Neural cell (in vitro differentiated cells): ENCODE data around the gene RNF34. TPM values are rescaled to one million over a fixed set of nuclear protein-coding genes. Genes with fewer than 3 reads are reported as not detected.

Source experiments
- H2AFZ ChIP-seq: fragments of 200-600, 300-800 bp; sonication (generic), shearing (Covaris generic); 2 replicates; pipeline ENCODE4 v1.6.0; 2014; ENCODE audit warnings: low read depth, mild to moderate bottlenecking, antibody characterized with exemption, low read length, moderate library complexity
- H3F3A ChIP-seq: fragments of 200-600 bp; shearing (Covaris generic); 2 replicates; pipeline ENCODE4 v1.6.1; 2016; ENCODE audit warnings: mild to moderate bottlenecking, moderate library complexity, mixed read lengths, antibody characterized with exemption, low read length; ENCODE audit not compliant: insufficient read depth, poor library complexity, severe bottlenecking
- H3K27ac ChIP-seq: fragments of 200-600, 300-800 bp; sonication (generic), shearing (Covaris generic); 2 replicates; pipeline ENCODE4 v1.5.1; 2014; ENCODE audit warnings: mild to moderate bottlenecking, low read length, moderate library complexity
- H3K27me3 ChIP-seq: fragments of 300-800, 200-600 bp; sonication (generic), shearing (Covaris generic); 2 replicates; pipeline ENCODE4 v1.6.0; 2014; ENCODE audit warnings: mild to moderate bottlenecking, low read depth, low read length, moderate library complexity; ENCODE audit not compliant: insufficient read depth
- H3K36me3 ChIP-seq: fragments of 300-800, 200-600 bp; sonication (generic), shearing (Covaris generic); 2 replicates; pipeline ENCODE4 v1.5.1; 2014; ENCODE audit warnings: mild to moderate bottlenecking, antibody characterized with exemption, low read length, moderate library complexity; ENCODE audit not compliant: insufficient read depth
- H3K4me2 ChIP-seq: fragments of 300-800, 200-600 bp; sonication (generic), shearing (Covaris generic); 2 replicates; pipeline ENCODE4 v1.6.0; 2014; ENCODE audit warnings: mild to moderate bottlenecking, low read length
- H3K4me3 ChIP-seq: fragments of 300-800, 200-600 bp; sonication (generic), shearing (Covaris generic); 2 replicates; pipeline ENCODE4 v1.5.1; 2014; ENCODE audit warnings: mild to moderate bottlenecking, low read length, moderate library complexity
- H3K79me2 ChIP-seq: fragments of 200-600 bp; shearing (Covaris generic); replicated peaks from 2 replicates; pipeline ENCODE4 v1.6.0; 2014; ENCODE audit warnings: mild to moderate bottlenecking, low read length, moderate library complexity; ENCODE audit not compliant: insufficient read depth
- H3K9ac ChIP-seq: fragments of 300-800, 200-600 bp; sonication (generic), shearing (Covaris generic); 2 replicates; pipeline ENCODE4 v1.6.1; 2016; ENCODE audit warnings: mild to moderate bottlenecking, low read length, mixed read lengths
- H3K9me2 ChIP-seq: fragments of 200-600 bp; shearing (Covaris generic); 2 replicates; pipeline ENCODE4 v1.6.1; 2016; ENCODE audit warnings: mild to moderate bottlenecking, low read length, mixed read lengths; ENCODE audit not compliant: insufficient read depth
- H3K9me3 ChIP-seq: fragments of 200-600, 300-800 bp; sonication (generic), shearing (Covaris generic); 2 replicates; pipeline ENCODE4 v1.6.1; 2016; ENCODE audit warnings: mild to moderate bottlenecking, mixed run types, low read length, moderate library complexity, mixed read lengths
- H4K20me1 ChIP-seq: fragments of 200-600 bp; shearing (Covaris generic); 2 replicates; pipeline ENCODE4 v1.6.1; 2016; ENCODE audit warnings: mild to moderate bottlenecking, mixed run types; ENCODE audit not compliant: insufficient read depth
- EP300 ChIP-seq: fragments of 450-650 bp; conservative IDR thresholded peaks from 2 replicates; pipeline ENCODE4 v1.6.1; 2014; ENCODE audit warnings: antibody characterized with exemption, mild to moderate bottlenecking, moderate library complexity; ENCODE audit not compliant: poor library complexity, severe bottlenecking
- EZH2 ChIP-seq: fragments of 200-600, 300-800 bp; shearing (Covaris generic), sonication (generic); IDR thresholded peaks from 2 replicates; pipeline ENCODE4 v1.6.1; 2014; ENCODE audit warnings: antibody characterized with exemption, low read length, borderline replicate concordance, mild to moderate bottlenecking; ENCODE audit not compliant: insufficient read depth, poor library complexity, severe bottlenecking
- MXI1 ChIP-seq: fragments of 450-650 bp; conservative IDR thresholded peaks from 2 replicates; pipeline ENCODE4 v1.6.1; 2014; ENCODE audit warnings: antibody characterized with exemption, mild to moderate bottlenecking; ENCODE audit not compliant: poor library complexity, severe bottlenecking
- POLR2AphosphoS5 ChIP-seq: IDR thresholded peaks from 2 replicates; pipeline ENCODE4 v1.6.1; 2012
- RAD21 ChIP-seq: fragments of 450-650 bp; conservative IDR thresholded peaks from 2 replicates; pipeline ENCODE4 v1.6.1; 2014; ENCODE audit warnings: antibody characterized with exemption, mild to moderate bottlenecking, moderate library complexity
- SMC3 ChIP-seq: fragments of 450-650 bp; conservative IDR thresholded peaks from 2 replicates; pipeline ENCODE4 v1.6.1; 2014; ENCODE audit warnings: antibody characterized with exemption, mild to moderate bottlenecking, moderate library complexity; ENCODE audit not compliant: poor library complexity
- TAF1 ChIP-seq: IDR thresholded peaks from 2 replicates; pipeline ENCODE4 v1.6.1; 2012; ENCODE audit warnings: low read depth
- polyA plus RNA-seq: library from polyadenylated mRNA; depleted of rRNA; stranded (reverse); fragments of >200 nt; gene quantifications from 2 replicates; pipeline ENCODE4 v1.2.3, GENCODE V29; 2014
- TF ChIP-seq, protein P1 (sequence below): fragments of 450-650 bp; IDR thresholded peaks from 2 replicates; pipeline ENCODE4 v1.5.1; 2014; ENCODE audit warnings: antibody characterized with exemption, mild to moderate bottlenecking, moderate library complexity; ENCODE audit not compliant: poor library complexity, severe bottlenecking
- TF ChIP-seq, protein P2 (sequence below): IDR thresholded peaks from 2 replicates; pipeline ENCODE4 v1.6.1; 2012; ENCODE audit warnings: borderline replicate concordance

The RNF34 gene
- polyA plus RNA-seq, 1 donor from 2014 or later: 68.8 TPM

DNA sequence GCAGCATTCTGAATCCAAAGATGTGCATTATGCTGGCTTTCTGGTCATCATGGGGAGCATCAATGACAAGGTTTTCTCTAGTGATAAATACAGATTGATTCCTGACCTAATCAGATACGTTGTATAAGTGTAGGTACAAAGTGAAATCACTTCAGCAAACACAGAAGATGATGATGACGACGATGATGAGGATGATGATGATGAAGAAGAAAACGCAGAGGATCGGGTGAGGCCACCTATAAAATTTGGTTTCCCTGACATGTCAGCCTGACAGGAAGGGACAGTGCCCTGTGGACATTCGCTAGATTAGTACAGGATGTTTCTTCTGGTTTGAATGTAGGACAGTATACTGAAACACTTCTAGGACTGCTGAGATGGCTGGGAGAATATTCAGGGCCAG lies 20.2 kb downstream of the RNF34 start:
- no peaks in the 10 kb centered on the region for H4K20me1 ChIP-seq
- H2AFZ ChIP-seq: no peak overlapping the region
- H3K4me2 ChIP-seq: no peak overlapping the region
- no peak overlapping the region for H3K27ac ChIP-seq
- H3K9ac ChIP-seq: no peak overlapping the region
- no peaks in the 10 kb centered on the region for H3K27me3 ChIP-seq
- no peaks in the 10 kb centered on the region for H3K79me2 ChIP-seq
- no peaks in the 10 kb centered on the region for H3K36me3 ChIP-seq
- TF ChIP-seq, protein P1, sequence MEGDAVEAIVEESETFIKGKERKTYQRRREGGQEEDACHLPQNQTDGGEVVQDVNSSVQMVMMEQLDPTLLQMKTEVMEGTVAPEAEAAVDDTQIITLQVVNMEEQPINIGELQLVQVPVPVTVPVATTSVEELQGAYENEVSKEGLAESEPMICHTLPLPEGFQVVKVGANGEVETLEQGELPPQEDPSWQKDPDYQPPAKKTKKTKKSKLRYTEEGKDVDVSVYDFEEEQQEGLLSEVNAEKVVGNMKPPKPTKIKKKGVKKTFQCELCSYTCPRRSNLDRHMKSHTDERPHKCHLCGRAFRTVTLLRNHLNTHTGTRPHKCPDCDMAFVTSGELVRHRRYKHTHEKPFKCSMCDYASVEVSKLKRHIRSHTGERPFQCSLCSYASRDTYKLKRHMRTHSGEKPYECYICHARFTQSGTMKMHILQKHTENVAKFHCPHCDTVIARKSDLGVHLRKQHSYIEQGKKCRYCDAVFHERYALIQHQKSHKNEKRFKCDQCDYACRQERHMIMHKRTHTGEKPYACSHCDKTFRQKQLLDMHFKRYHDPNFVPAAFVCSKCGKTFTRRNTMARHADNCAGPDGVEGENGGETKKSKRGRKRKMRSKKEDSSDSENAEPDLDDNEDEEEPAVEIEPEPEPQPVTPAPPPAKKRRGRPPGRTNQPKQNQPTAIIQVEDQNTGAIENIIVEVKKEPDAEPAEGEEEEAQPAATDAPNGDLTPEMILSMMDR: no peak
- TF ChIP-seq, protein P2, sequence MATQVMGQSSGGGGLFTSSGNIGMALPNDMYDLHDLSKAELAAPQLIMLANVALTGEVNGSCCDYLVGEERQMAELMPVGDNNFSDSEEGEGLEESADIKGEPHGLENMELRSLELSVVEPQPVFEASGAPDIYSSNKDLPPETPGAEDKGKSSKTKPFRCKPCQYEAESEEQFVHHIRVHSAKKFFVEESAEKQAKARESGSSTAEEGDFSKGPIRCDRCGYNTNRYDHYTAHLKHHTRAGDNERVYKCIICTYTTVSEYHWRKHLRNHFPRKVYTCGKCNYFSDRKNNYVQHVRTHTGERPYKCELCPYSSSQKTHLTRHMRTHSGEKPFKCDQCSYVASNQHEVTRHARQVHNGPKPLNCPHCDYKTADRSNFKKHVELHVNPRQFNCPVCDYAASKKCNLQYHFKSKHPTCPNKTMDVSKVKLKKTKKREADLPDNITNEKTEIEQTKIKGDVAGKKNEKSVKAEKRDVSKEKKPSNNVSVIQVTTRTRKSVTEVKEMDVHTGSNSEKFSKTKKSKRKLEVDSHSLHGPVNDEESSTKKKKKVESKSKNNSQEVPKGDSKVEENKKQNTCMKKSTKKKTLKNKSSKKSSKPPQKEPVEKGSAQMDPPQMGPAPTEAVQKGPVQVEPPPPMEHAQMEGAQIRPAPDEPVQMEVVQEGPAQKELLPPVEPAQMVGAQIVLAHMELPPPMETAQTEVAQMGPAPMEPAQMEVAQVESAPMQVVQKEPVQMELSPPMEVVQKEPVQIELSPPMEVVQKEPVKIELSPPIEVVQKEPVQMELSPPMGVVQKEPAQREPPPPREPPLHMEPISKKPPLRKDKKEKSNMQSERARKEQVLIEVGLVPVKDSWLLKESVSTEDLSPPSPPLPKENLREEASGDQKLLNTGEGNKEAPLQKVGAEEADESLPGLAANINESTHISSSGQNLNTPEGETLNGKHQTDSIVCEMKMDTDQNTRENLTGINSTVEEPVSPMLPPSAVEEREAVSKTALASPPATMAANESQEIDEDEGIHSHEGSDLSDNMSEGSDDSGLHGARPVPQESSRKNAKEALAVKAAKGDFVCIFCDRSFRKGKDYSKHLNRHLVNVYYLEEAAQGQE: no peak
- TF ChIP-seq EZH2 (no peak), EP300 (no peak), RAD21 (no peak), TAF1 (no peak), POLR2AphosphoS5 (no peak), MXI1 (no peak), SMC3 (no peak)
- H3K4me3 ChIP-seq: no peak overlapping the region
- no peaks in the 10 kb centered on the region for H3K9me3 ChIP-seq
- H3F3A ChIP-seq: no peaks in the 10 kb centered on the region
- no peaks in the 10 kb centered on the region for H3K9me2 ChIP-seq

DNA sequence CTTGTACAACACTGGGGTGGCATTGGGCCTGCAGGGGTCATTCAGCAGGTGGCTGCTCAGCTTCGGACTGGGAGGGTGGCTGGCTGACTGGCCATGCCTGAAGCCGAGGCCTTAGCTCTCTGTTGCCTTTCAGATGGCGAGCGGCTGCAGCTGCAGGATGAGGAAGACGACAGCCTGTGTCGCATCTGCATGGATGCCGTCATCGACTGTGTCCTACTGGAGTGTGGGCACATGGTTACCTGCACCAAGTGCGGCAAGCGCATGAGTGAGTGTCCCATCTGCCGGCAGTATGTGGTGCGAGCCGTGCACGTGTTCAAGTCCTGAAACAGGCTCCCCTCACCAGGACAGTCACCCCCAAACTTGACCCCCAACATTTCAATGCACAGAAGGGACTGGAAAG lies 23.3 kb downstream of the RNF34 start:
- H3K9me3 ChIP-seq: no peaks in the 10 kb centered on the region
- H3K9me2 ChIP-seq: no peaks in the 10 kb centered on the region
- no peaks in the 10 kb centered on the region for H3K36me3 ChIP-seq
- no peak for TF ChIP-seq TAF1
- TF ChIP-seq EP300: no peak
- no peak for TF ChIP-seq RAD21
- TF ChIP-seq EZH2: no peak
- no peak for TF ChIP-seq MXI1
- no peak for TF ChIP-seq SMC3
- TF ChIP-seq, protein P2: no peak
- TF ChIP-seq, protein P1: no peak
- TF ChIP-seq POLR2AphosphoS5: no peak
- H3F3A ChIP-seq: no peaks in the 10 kb centered on the region
- no peak overlapping the region for H2AFZ ChIP-seq
- H3K4me3 ChIP-seq: no peak overlapping the region
- no peaks in the 10 kb centered on the region for H3K79me2 ChIP-seq
- no peak overlapping the region for H3K9ac ChIP-seq
- H4K20me1 ChIP-seq: no peaks in the 10 kb centered on the region
- H3K27ac ChIP-seq: no peak overlapping the region
- no peak overlapping the region for H3K4me2 ChIP-seq
- no peaks in the 10 kb centered on the region for H3K27me3 ChIP-seq
